K562 (cell line): ENCODE results near the gene GATA5. TPM values are rescaled to one million over a fixed set of nuclear protein-coding genes. Genes with fewer than 3 reads are reported as not detected.

Source experiments
- ATAC-seq: fragments of 200-7000 bp; cut with Tn5 transposase; 3 replicates; pipeline ENCODE4 v1.9.1; 2020; ENCODE audit warnings: moderate library complexity
- BruUV-seq: library from RNA; stranded (reverse); fragments of 400-500 nt; replicated peaks from 2 replicates; lab custom pipeline; 2021; lab: Mats Ljungman, UMichigan
- CTCF ChIA-PET: fragments of 300-600 bp; formaldehyde crosslinking; extraction: SDS; loops from one replicate; lab custom pipeline; 2021; ENCODE audit warnings: low intra/inter-chr PET ratio; lab: Yijun Ruan, JAX
- POLR2A ChIA-PET: fragments of 300-600, 350-650 bp; sonication (Branson Sonifier 250); formaldehyde crosslinking; extraction: SDS; loops from one replicate; lab custom pipeline; 2021; ENCODE audit warnings: antibody characterized with exemption, inconsistent platforms; lab: Yijun Ruan, JAX
- DNase-seq, 4 experiments: peaks; one replicate each; pipeline versions ENCODE4 v3.0.0 to v3.0.0-alpha.2; 2011 to 2018; ENCODE audit warnings: low spot score in 3 of 4, mixed read lengths in 3 of 4; ENCODE audit errors: extremely low read depth in 1 of 4
- FAIRE-seq: peaks from 2 replicates; lab custom pipeline; 2011; peaks lifted over from hg19 to GRCh38; lab: Jason Lieb, UNC
- H2AFZ ChIP-seq: 2 replicates; pipeline ENCODE4 v1.6.0; 2011; ENCODE audit warnings: low read depth, low read length, control low read depth, inconsistent platforms
- H3K27ac ChIP-seq: fragments of 200-600 bp; 3 replicates; pipeline ENCODE4 v1.8.0; 2011; ENCODE audit warnings: low read depth, mild to moderate bottlenecking, control low read depth, inconsistent platforms, low read length, moderate library complexity, mixed read lengths; ENCODE audit errors: extremely low read depth
- H3K27me3 ChIP-seq, 2 experiments: fragments of 300-600 bp in 1 of 2; 2 replicates in 1 of 2; 3 replicates in 1 of 2; pipeline versions ENCODE4 v1.6.0 to v1.8.0; 2011; ENCODE audit warnings: inconsistent platforms in 2 of 2, low read length in 2 of 2, mild to moderate bottlenecking in 1 of 2, mixed read lengths in 1 of 2, moderate library complexity in 1 of 2; ENCODE audit not compliant: control insufficient read depth in 2 of 2, insufficient read depth in 2 of 2
- H3K36me3 ChIP-seq: fragments of 300-600 bp; 3 replicates; pipeline ENCODE4 v1.8.0; 2011; ENCODE audit warnings: mild to moderate bottlenecking, low read length, inconsistent platforms; ENCODE audit not compliant: control insufficient read depth, insufficient read depth
- H3K4me1 ChIP-seq, 2 experiments: fragments of 200-600 bp in 1 of 2; replicated peaks in 1 of 2; 2 replicates in 1 of 2; 3 replicates in 1 of 2; pipeline versions ENCODE4 v1.5.1 to v1.8.0; 2011; ENCODE audit warnings: inconsistent platforms in 2 of 2, low read length in 2 of 2, mild to moderate bottlenecking in 1 of 2, mixed read lengths in 1 of 2, moderate library complexity in 1 of 2; ENCODE audit not compliant: control insufficient read depth in 2 of 2, insufficient read depth in 2 of 2
- H3K4me2 ChIP-seq: 2 replicates; pipeline ENCODE4 v1.6.1; 2011; ENCODE audit warnings: low read length, control low read depth, inconsistent platforms, mixed read lengths; ENCODE audit not compliant: insufficient read depth
- H3K4me3 ChIP-seq: fragments of 200-600 bp; sonication (generic), shearing (Covaris generic); 2 replicates; pipeline ENCODE4 v1.5.1; 2016; ENCODE audit warnings: control low read depth, inconsistent platforms
- H3K79me2 ChIP-seq: fragments of 200-600 bp; 3 replicates; pipeline ENCODE4 v1.8.0; 2011; ENCODE audit warnings: low read length, inconsistent platforms; ENCODE audit not compliant: control insufficient read depth, insufficient read depth
- H3K9ac ChIP-seq, 2 experiments: 2 replicates each; pipeline versions ENCODE4 v1.6.0 to v1.6.1; 2011; ENCODE audit warnings: low read depth in 2 of 2, low read length in 2 of 2, control low read depth in 1 of 2, inconsistent platforms in 1 of 2, mild to moderate bottlenecking in 1 of 2, mixed read lengths in 1 of 2; ENCODE audit not compliant: insufficient read depth in 1 of 2
- H3K9me1 ChIP-seq: one replicate; pipeline ENCODE4 v1.6.0; 2011; ENCODE audit warnings: inconsistent platforms, mild to moderate bottlenecking, low read length, moderate library complexity; ENCODE audit not compliant: control insufficient read depth, insufficient read depth
- H3K9me3 ChIP-seq: replicated peaks from 2 replicates; pipeline ENCODE4 v1.5.1; 2011; ENCODE audit warnings: low read depth, low read length, inconsistent platforms; ENCODE audit not compliant: control insufficient read depth, insufficient read depth
- H4K20me1 ChIP-seq: replicated peaks from 2 replicates; pipeline ENCODE4 v1.6.1; 2011; ENCODE audit warnings: low read length, inconsistent platforms, mixed read lengths; ENCODE audit not compliant: control insufficient read depth, insufficient read depth
- CTBP1 ChIP-seq: fragments of 450-650 bp; IDR thresholded peaks from 2 replicates; pipeline ENCODE4 v1.6.1; 2016; ENCODE audit warnings: borderline replicate concordance
- KDM2B ChIP-seq: fragments of 250-450 bp; sonication (Bioruptor Pico); IDR thresholded peaks from 2 replicates; pipeline ENCODE4 v1.8.0; 2021; ENCODE audit warnings: mild to moderate bottlenecking, moderate library complexity
- NCOA6 ChIP-seq: fragments of 450-650 bp; IDR thresholded peaks from 2 replicates; pipeline ENCODE4 v1.6.1; 2017; ENCODE audit warnings: mild to moderate bottlenecking
- NFATC3 ChIP-seq: fragments of 450-650 bp; IDR thresholded peaks from 2 replicates; pipeline ENCODE4 v1.6.1; 2017; ENCODE audit warnings: mild to moderate bottlenecking
- POLR2AphosphoS2 ChIP-seq: IDR thresholded peaks from 2 replicates; pipeline ENCODE4 v1.6.1; 2012; ENCODE audit warnings: low read length, improper control_type of control experiment
- RBM39 ChIP-seq: fragments of 200-400 bp; formaldehyde crosslinking; optimal IDR thresholded peaks from 2 replicates; pipeline ENCODE3; 2018; ENCODE audit warnings: low read depth, low read length
- SMC3 ChIP-seq: conservative IDR thresholded peaks from 2 replicates; pipeline ENCODE4 v1.6.1; 2011; ENCODE audit warnings: low read depth, low read length, improper control_type of control experiment; ENCODE audit not compliant: insufficient read depth
- ZNF239 ChIP-seq: fragments of 250-450 bp; sonication (Bioruptor Pico); IDR thresholded peaks from 2 replicates; pipeline ENCODE4 v1.4.0; 2020; ENCODE audit warnings: mild to moderate bottlenecking
- WGBS: fragments of 100-300 bp; shearing (Covaris generic); methylation state at CpG from one replicate; pipeline ENCODE4 v1.1.6; 2016; ENCODE audit warnings: low coverage, mixed read lengths; ENCODE audit not compliant: insufficient coverage; ENCODE audit errors: missing lambda C conversion rate; 5-methylcytosine and 5-hydroxymethylcytosine counted together
- in situ Hi-C: fragments of 300-500 bp; cut with MboI; formaldehyde crosslinking; loops from 4 replicates; pipeline ENCODE4 v1.15.0; 2018; ENCODE audit warnings: inconsistent platforms, mixed read lengths
- intact Hi-C: fragments of 100-400 bp; cut with micrococcal nuclease; formaldehyde crosslinking; loops from 2 replicates; pipeline ENCODE4 v1.14.2; 2022
- polyA plus RNA-seq, 8 experiments: library from polyadenylated mRNA; depleted of rRNA in 4 of 8; stranded (reverse) in 5 of 8; unstranded in 3 of 8; fragments of >200 nt; fragmentation: Nextera tagmentation in 2 of 8; fragmentation: Illumina TruSeq in 1 of 8; extraction: Ambion mirVana in 2 of 8; extraction: Trizol in 1 of 8; gene quantifications; 2 replicates each; pipeline versions ENCODE4 v1.2.1 to v1.2.3, GENCODE V29; 2011 to 2014; ENCODE audit warnings: inconsistent platforms in 1 of 8, missing spikeins in 1 of 8
- total RNA-seq, 7 experiments: library from RNA; depleted of rRNA in 6 of 7; stranded (reverse); fragments of >200 nt in 6 of 7; fragmentation: Illumina TruSeq in 2 of 7; extraction: Trizol in 2 of 7; gene quantifications; 2 replicates each; pipeline versions ENCODE4 v1.2.1 to v1.2.3, GENCODE V29; 2011 to 2021; ENCODE audit warnings: low replicate concordance in 1 of 7
- TF ChIP-seq, protein P1 (sequence below), 2 experiments: fragments of 450-650 bp; formaldehyde crosslinking in 1 of 2; IDR thresholded peaks; 2 replicates each; pipeline versions ENCODE4 v1.4.0 to v1.6.1; 2014 to 2020; ENCODE audit warnings: mild to moderate bottlenecking in 2 of 2, borderline replicate concordance in 1 of 2, low read depth in 1 of 2
- TF ChIP-seq, protein P2 (sequence below), 3 experiments: fragments of 200-800 bp in 1 of 3; sonication (Bioruptor generic) in 1 of 3; sonication (generic) in 1 of 3; formaldehyde crosslinking in 1 of 3; IDR thresholded peaks; 2 replicates each; pipeline versions ENCODE4 v1.6.1 to v1.8.0; 2016 to 2022; ENCODE audit warnings: mild to moderate bottlenecking in 2 of 3, missing compliant biosample characterization in 2 of 3, missing genetic modification characterization in 2 of 3, missing genetic modification reagents in 1 of 3

GATA5 gene
- total and polyA plus RNA-seq, 9 of the 15 experiments (the other 6 are each of a cell fraction or from before 2014, with no cell fraction given): 0.09 to 0.57 (median 0.20) TPM; not detected in 3

DNA sequence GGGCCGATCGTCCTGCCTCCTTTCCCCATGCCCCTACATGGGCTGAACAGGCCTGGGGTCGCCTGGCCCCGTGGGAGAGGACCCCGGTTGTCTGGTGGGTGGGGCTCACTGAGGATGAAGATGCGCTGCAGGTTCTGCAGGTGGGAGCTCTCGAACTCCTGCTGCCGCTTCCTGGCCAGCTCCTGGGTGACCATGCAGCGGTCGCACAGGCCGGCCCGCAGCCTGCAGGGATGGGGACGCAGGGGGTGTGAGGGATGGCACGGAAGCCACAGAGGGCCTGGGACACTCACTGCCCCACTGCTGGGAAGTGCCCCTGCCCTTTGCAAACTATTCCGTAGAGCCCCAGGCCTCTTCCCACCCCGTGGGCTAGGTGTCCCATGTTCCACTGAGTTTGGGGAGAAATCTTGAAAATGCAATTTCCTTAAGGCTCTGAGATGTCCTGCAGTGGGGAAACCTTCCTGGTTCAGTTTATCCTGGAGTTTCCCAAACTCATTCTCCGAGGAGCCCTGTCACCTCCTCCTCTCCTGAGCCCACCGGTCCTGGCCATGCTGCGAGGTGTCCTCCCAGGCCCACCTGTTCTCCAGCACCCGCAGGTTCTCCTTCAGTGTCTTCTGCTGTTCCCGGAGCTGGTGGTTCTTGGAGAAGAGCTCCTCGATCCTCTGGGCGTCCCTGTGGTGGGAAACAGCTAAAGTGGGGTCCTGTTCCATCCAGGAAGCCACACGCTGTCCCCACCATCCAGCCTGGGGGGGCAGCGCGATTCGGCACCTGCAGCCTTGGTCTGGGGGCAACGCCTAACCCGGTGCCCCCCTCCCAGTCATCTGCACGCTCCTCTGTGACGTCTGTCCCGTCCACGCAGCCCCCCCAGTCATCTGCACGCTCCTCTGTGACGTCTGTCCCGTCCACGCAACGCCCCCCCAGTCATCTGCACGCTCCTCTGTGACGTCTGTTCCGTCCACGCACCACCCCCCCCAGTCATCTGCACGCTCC lies 58.9 kb downstream of the GATA5 start:
- no peak overlapping the region for H3K4me2 ChIP-seq
- peaks cover 3% of the 10 kb centered on the region for H3K9me1 ChIP-seq
- peaks cover 10 to 35% of the 10 kb centered on the region in 2 experiments; a peak in 4 of 5 replicates for H3K27me3 ChIP-seq
- in situ Hi-C loops: loop anchor here (5.0 to 10.0 kb wide), 2 partner anchors 75 to 198 kb away; no protein-coding TSS in a partner anchor
- no peak for ATAC-seq
- no peak for DNase-seq
- ChIA-PET POLR2A (interaction anchor here (0.6 to 1.3 kb wide), 3 partner anchors 25 to 38 kb away, joined by 3 to 4 read pairs (median 3); no protein-coding TSS in a partner anchor), CTCF (interaction anchor here (0.7 kb wide), 1 partner anchor 564 kb away, joined by 3 read pairs; no protein-coding TSS in a partner anchor)
- H3K79me2 ChIP-seq: no peaks in the 10 kb centered on the region
- no peak overlapping the region; a peak in 1 of 4 replicates for H3K9ac ChIP-seq
- no peak overlapping the region for H3K4me3 ChIP-seq
- no peaks in the 10 kb centered on the region for H3K36me3 ChIP-seq
- H2AFZ ChIP-seq: no peak overlapping the region
- no peak overlapping the region for H3K27ac ChIP-seq
- H3K4me1 ChIP-seq: peaks cover 8 to 90% of the 10 kb centered on the region in 2 experiments; a peak in 4 of 5 replicates
- 0 out of 2 replicates have a peak, but pooled peaks cover 10% of the 10 kb centered on the region for H4K20me1 ChIP-seq
- BruUV-seq: no TSS peak
- intact Hi-C loops: no loop called here
- WGBS: 7% methylated on average over 41 of the region's 43 CpGs
- no peaks in the 10 kb centered on the region for H3K9me3 ChIP-seq
- no peak for FAIRE-seq
- no peak for TF ChIP-seq SMC3
- TF ChIP-seq KDM2B: no peak
- peak; percentile 88 for TF ChIP-seq ZNF239
- TF ChIP-seq RBM39: no peak
- no peak for TF ChIP-seq POLR2AphosphoS2
- TF ChIP-seq NCOA6: no peak
- TF ChIP-seq, protein P1, sequence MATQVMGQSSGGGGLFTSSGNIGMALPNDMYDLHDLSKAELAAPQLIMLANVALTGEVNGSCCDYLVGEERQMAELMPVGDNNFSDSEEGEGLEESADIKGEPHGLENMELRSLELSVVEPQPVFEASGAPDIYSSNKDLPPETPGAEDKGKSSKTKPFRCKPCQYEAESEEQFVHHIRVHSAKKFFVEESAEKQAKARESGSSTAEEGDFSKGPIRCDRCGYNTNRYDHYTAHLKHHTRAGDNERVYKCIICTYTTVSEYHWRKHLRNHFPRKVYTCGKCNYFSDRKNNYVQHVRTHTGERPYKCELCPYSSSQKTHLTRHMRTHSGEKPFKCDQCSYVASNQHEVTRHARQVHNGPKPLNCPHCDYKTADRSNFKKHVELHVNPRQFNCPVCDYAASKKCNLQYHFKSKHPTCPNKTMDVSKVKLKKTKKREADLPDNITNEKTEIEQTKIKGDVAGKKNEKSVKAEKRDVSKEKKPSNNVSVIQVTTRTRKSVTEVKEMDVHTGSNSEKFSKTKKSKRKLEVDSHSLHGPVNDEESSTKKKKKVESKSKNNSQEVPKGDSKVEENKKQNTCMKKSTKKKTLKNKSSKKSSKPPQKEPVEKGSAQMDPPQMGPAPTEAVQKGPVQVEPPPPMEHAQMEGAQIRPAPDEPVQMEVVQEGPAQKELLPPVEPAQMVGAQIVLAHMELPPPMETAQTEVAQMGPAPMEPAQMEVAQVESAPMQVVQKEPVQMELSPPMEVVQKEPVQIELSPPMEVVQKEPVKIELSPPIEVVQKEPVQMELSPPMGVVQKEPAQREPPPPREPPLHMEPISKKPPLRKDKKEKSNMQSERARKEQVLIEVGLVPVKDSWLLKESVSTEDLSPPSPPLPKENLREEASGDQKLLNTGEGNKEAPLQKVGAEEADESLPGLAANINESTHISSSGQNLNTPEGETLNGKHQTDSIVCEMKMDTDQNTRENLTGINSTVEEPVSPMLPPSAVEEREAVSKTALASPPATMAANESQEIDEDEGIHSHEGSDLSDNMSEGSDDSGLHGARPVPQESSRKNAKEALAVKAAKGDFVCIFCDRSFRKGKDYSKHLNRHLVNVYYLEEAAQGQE (IDR thresholded peaks at IDR 0.05; ENCODE audit: borderline replicate concordance): no peak
- TF ChIP-seq, protein P1 (CRISPR knock-in tag; IDR thresholded peaks at IDR 0.05; ENCODE audit: low read depth): no peak
- no peak for TF ChIP-seq CTBP1
- TF ChIP-seq NFATC3: no peak
- TF ChIP-seq, protein P2, sequence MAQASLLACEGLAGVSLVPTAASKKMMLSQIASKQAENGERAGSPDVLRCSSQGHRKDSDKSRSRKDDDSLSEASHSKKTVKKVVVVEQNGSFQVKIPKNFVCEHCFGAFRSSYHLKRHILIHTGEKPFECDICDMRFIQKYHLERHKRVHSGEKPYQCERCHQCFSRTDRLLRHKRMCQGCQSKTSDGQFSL (CRISPR knock-in tag; IDR thresholded peaks at IDR 0.05): peak; percentile 86
- TF ChIP-seq, protein P2 (tag; IDR thresholded peaks at IDR 0.05): no peak
